ENCODE data around the gene SLC12A2. TPM values are rescaled to one million over a fixed set of nuclear protein-coding genes. Genes with fewer than 3 reads are reported as not detected.

SLC12A2 gene
- total RNA-seq, 4 donors from 2014 or later: 21.2 to 31.1 (median 27.1) TPM

DNA sequence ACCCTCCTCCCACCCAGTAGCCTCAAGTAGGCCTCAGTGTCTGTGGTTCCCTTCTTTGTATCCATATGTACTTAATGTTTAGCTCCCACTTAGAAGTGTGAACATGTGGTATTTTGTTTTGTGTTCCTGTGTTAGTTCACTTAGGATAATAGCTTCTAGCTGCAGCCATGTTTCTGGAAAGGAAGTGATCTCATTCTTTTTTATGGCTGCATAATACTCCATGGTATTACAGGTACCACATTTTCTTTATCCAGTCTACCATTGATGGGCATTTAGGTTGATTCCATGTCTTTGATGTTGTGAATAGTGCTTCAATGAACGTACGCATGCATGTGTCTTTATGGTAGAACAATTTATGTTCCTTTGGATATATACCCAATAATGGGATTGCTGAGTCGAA lies 74.8 kb downstream of the SLC12A2 start:
- no peak for TF ChIP-seq CTCF (IDR thresholded peaks at IDR 0.05; ENCODE audit: low read depth)

DNA sequence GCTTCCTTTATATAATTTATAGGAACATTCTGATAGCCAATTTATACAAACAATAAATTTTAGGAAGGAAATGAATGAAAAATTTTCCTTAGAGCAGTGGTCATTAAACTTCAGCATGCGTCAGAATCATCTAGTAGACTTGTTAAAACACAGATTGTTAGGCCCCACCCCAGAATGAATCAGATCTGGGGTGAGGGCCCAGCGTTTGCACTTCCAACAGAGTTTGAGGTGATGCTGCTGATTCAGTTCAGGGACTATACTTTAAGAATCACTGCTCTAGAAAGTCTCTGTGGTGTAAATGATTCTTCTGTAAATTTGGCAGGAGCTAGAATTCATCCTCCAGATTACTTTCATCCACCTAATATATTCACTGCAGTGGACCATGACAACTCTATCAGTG lies 80.4 kb downstream of the SLC12A2 start:
- no peak for TF ChIP-seq CTCF (IDR thresholded peaks at IDR 0.05; ENCODE audit: low read depth)

- TF ChIP-seq CTCF (IDR thresholded peaks at IDR 0.05; ENCODE audit: low read depth): no peak
These were observed 85.9 kb downstream of the SLC12A2 start for GRCh38 chr5:128169401-128170017.

GRCh38 chr5:128172102-128172501 lies 88.5 kb downstream of the SLC12A2 start:
- TF ChIP-seq CTCF (IDR thresholded peaks at IDR 0.05; ENCODE audit: low read depth): no peak

DNA sequence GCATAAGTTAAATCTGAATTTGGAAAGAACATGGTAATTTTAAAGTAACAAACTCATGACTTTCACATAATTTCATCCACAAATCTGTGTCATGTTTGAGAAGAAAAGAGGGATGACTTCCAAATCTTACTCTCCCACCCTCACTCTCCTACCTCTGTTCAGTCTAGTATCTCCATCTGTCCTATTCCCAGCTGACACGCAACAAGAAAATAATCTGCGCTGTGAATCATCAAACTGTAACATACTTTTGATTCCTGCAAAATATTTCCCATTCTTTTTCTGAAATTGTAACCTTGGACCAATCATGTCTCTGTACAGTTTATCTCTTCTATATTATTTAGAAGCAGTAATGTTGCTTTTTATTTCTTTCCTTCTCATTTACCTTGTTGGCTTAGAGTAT lies 91.4 kb downstream of the SLC12A2 start:
- TF ChIP-seq CTCF (IDR thresholded peaks at IDR 0.05; ENCODE audit: low read depth): no peak

- TF ChIP-seq CTCF (IDR thresholded peaks at IDR 0.05; ENCODE audit: low read depth): no peak
These were observed 108.8 kb downstream of the SLC12A2 start for GRCh38 chr5:128192368-128192767.

DNA sequence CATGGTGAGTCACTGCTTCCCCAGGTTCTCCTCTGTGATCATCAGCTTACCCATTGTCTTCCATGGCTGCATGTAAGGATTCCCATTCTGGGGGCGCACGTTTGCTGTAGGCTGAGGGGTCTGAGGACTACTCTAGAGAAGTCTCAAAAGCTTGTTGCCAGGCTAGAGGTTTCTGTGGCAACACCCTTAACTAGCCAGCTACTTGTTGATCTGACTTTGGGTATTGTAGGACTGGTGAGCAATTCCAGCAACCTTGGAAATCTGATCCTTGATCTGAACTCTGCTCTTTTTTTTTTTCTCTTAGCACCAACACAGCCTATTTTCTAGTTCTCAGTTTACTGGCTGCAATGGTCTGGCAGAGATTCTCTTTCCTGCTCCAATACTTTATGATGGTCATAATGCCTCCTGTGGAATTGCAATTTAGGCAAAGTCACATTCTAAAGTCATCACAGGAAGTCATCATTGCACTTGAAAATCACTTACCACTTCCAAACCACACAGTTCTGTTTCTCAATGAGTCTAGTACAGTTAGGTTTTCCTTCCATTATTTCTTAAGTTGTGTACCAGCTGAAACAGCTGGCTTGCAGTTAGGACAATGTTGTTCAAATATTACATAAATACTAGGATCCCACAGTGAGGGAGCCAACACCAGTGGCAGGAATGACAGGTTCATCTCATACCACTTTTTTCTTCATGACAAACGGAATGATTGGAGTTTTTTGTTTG lies 110.3 kb downstream of the SLC12A2 start:
- TF ChIP-seq CTCF (IDR thresholded peaks at IDR 0.05; ENCODE audit: low read depth): no peak
